ENCODE data around the gene FIBCD1.

The FIBCD1 gene

GRCh38 chr9:130881516-130881915 is 57.5 kb downstream of the FIBCD1 start:
- Histone ChIP-seq H4K20me1 (ENCODE audit: insufficient read depth, low read length) (no peaks in the 10 kb centered on the region), H3K4me3 (ENCODE audit: low read depth, low read length, poor library complexity, severe bottlenecking) (no peak overlapping the region), H3K9ac (ENCODE audit: low read length) (no peak overlapping the region), H3K27me3 (ENCODE audit: insufficient read depth, low read length) (no peaks in the 10 kb centered on the region), H3F3A (ENCODE audit: insufficient read depth, low read length) (no peaks in the 10 kb centered on the region), H3K4me2 (ENCODE audit: low read length) (no peak overlapping the region), H3K36me3 (ENCODE audit: insufficient read depth, low read length) (peaks cover 20% of the 10 kb centered on the region; the same call in 1 of the 2 replicates), H3K79me2 (ENCODE audit: insufficient read depth, low read length) (no peaks in the 10 kb centered on the region), H2AFZ (ENCODE audit: low read length) (no peak overlapping the region), H3K9me3 (ENCODE audit: low read length) (no peaks in the 10 kb centered on the region), H3K27ac (ENCODE audit: low read depth, low read length, poor library complexity, severe bottlenecking) (no peak overlapping the region), H3K9me2 (ENCODE audit: low read depth, low read length) (no peaks in the 10 kb centered on the region), H3K4me1 (ENCODE audit: insufficient read depth, low read length, severe bottlenecking) (no peaks in the 10 kb centered on the region)
- TF ChIP-seq CTCF (IDR thresholded peaks at IDR 0.05; ENCODE audit: low read length) (no peak), EZH2 (IDR thresholded peaks at IDR 0.05; ENCODE audit: borderline replicate concordance, low read length) (no peak)

GRCh38 chr9:130880599-130881220 is 58.3 kb downstream of the FIBCD1 start:
- H3K4me1 ChIP-seq (ENCODE audit: insufficient read depth, low read length, severe bottlenecking), result no peaks in the 10 kb centered on the region
- no peak for TF ChIP-seq EZH2 (IDR thresholded peaks at IDR 0.05; ENCODE audit: borderline replicate concordance, low read length)
- TF ChIP-seq CTCF (IDR thresholded peaks at IDR 0.05; ENCODE audit: low read length), result no peak

GRCh38 chr9:130879863-130880411 is 59.1 kb downstream of the FIBCD1 start:
- H3K9me3 ChIP-seq (ENCODE audit: low read length), result no peaks in the 10 kb centered on the region
- H3K9me2 ChIP-seq (ENCODE audit: low read depth, low read length), result no peaks in the 10 kb centered on the region
- no peaks in the 10 kb centered on the region for H3K27me3 ChIP-seq (ENCODE audit: insufficient read depth, low read length)
- no peak for TF ChIP-seq CTCF (IDR thresholded peaks at IDR 0.05; ENCODE audit: low read length)
- no peak for TF ChIP-seq EZH2 (IDR thresholded peaks at IDR 0.05; ENCODE audit: borderline replicate concordance, low read length)
- no peak overlapping the region for H2AFZ ChIP-seq (ENCODE audit: low read length)
- peaks cover 20% of the 10 kb centered on the region; the same call in 1 of the 2 replicates for H3K36me3 ChIP-seq (ENCODE audit: insufficient read depth, low read length)
- H4K20me1 ChIP-seq (ENCODE audit: insufficient read depth, low read length), result no peaks in the 10 kb centered on the region
- H3K79me2 ChIP-seq (ENCODE audit: insufficient read depth, low read length), result no peaks in the 10 kb centered on the region
- H3K9ac ChIP-seq (ENCODE audit: low read length), result no peak overlapping the region
- H3K4me1 ChIP-seq (ENCODE audit: insufficient read depth, low read length, severe bottlenecking), result no peaks in the 10 kb centered on the region
- H3K4me2 ChIP-seq (ENCODE audit: low read length), result no peak overlapping the region
- H3K4me3 ChIP-seq (ENCODE audit: low read depth, low read length, poor library complexity, severe bottlenecking), result no peak overlapping the region
- no peak overlapping the region for H3K27ac ChIP-seq (ENCODE audit: low read depth, low read length, poor library complexity, severe bottlenecking)
- H3F3A ChIP-seq (ENCODE audit: insufficient read depth, low read length), result no peaks in the 10 kb centered on the region

More at GRCh38 chr9:130880599-130881220, 58.3 kb downstream of the FIBCD1 start:
- H3K9me3 ChIP-seq (ENCODE audit: low read length), result no peaks in the 10 kb centered on the region
- H4K20me1 ChIP-seq (ENCODE audit: insufficient read depth, low read length), result no peaks in the 10 kb centered on the region
- peaks cover 20% of the 10 kb centered on the region; the same call in 1 of the 2 replicates for H3K36me3 ChIP-seq (ENCODE audit: insufficient read depth, low read length)
- no peak overlapping the region for H3K4me3 ChIP-seq (ENCODE audit: low read depth, low read length, poor library complexity, severe bottlenecking)
- no peaks in the 10 kb centered on the region for H3K79me2 ChIP-seq (ENCODE audit: insufficient read depth, low read length)
- no peak overlapping the region for H3K4me2 ChIP-seq (ENCODE audit: low read length)
- no peak overlapping the region for H3K9ac ChIP-seq (ENCODE audit: low read length)
- no peaks in the 10 kb centered on the region for H3F3A ChIP-seq (ENCODE audit: insufficient read depth, low read length)
- H3K27ac ChIP-seq (ENCODE audit: low read depth, low read length, poor library complexity, severe bottlenecking), result no peak overlapping the region
- H3K9me2 ChIP-seq (ENCODE audit: low read depth, low read length), result no peaks in the 10 kb centered on the region
- no peaks in the 10 kb centered on the region for H3K27me3 ChIP-seq (ENCODE audit: insufficient read depth, low read length)
- no peak overlapping the region for H2AFZ ChIP-seq (ENCODE audit: low read length)
